Measurements from ENCODE around the gene PROB1. TPM values are rescaled to one million over a fixed set of nuclear protein-coding genes. Genes with fewer than 3 reads are reported as not detected.
"Not testable (repeated sequence)": the region's sequence is repeated elsewhere in the genome, so short reads cannot be mapped to it uniquely, and the experiment has no call there.

The PROB1 gene
- total RNA-seq, 1 donor from 2014 or later = 1.9 TPM

- H3K27me3 ChIP-seq = no peaks in the 10 kb centered on the region
- no peaks in the 10 kb centered on the region for H3K9me3 ChIP-seq
- no peak for DNase-seq
- ATAC-seq = no peak
- no peak overlapping the region for H3K4me3 ChIP-seq
- H3K27ac ChIP-seq = no peak overlapping the region
- intact Hi-C loops (cut with DNase I) = no loop called here
- no peaks in the 10 kb centered on the region for H3K36me3 ChIP-seq
- TF ChIP-seq CTCF (IDR thresholded peaks at IDR 0.05) = no peak
- H3K4me1 ChIP-seq = peaks cover under 1% of the 10 kb centered on the region
Observed at GRCh38 chr5:139410993-139411828, 16.3 kb upstream of the PROB1 start.

GRCh38 chr5:139410121-139410992 lies 15.5 kb upstream of the PROB1 start:
- ATAC-seq (no peak), DNase-seq (no peak)
- intact Hi-C loops (cut with DNase I) = no loop called here
- no peak for TF ChIP-seq CTCF (IDR thresholded peaks at IDR 0.05)
- H3K27me3 ChIP-seq = no peaks in the 10 kb centered on the region
- H3K27ac ChIP-seq = no peak overlapping the region
- H3K9me3 ChIP-seq = no peaks in the 10 kb centered on the region
- no peaks in the 10 kb centered on the region for H3K4me1 ChIP-seq
- H3K4me3 ChIP-seq = no peak overlapping the region
- H3K36me3 ChIP-seq = no peaks in the 10 kb centered on the region

GRCh38 chr5:139409116-139409515 lies 14.2 kb upstream of the PROB1 start:
- DNase-seq; H3K4me3 ChIP-seq; H3K27ac ChIP-seq; H3K36me3 ChIP-seq; ATAC-seq; H3K4me1 ChIP-seq; H3K27me3 ChIP-seq; intact Hi-C loops (cut with DNase I); H3K9me3 ChIP-seq: not testable (repeated sequence)

- Histone ChIP-seq H3K4me3 (no peak overlapping the region), H3K27me3 (no peaks in the 10 kb centered on the region), H3K27ac (no peak overlapping the region), H3K9me3 (no peaks in the 10 kb centered on the region), H3K36me3 (no peaks in the 10 kb centered on the region), H3K4me1 (peaks cover 6% of the 10 kb centered on the region)
- intact Hi-C loops (cut with DNase I) = no loop called here
- no peak for TF ChIP-seq CTCF (IDR thresholded peaks at IDR 0.05)
- DNase-seq = no peak
- ATAC-seq = no peak
Observed at GRCh38 chr5:139408191-139408590, 13.3 kb upstream of the PROB1 start.

GRCh38 chr5:139407517-139407916 lies 12.6 kb upstream of the PROB1 start:
- H3K9me3 ChIP-seq = no peaks in the 10 kb centered on the region
- no peak overlapping the region for H3K4me3 ChIP-seq
- H3K36me3 ChIP-seq = no peaks in the 10 kb centered on the region
- no peaks in the 10 kb centered on the region for H3K27me3 ChIP-seq
- H3K4me1 ChIP-seq = peaks cover 6% of the 10 kb centered on the region
- TF ChIP-seq CTCF (IDR thresholded peaks at IDR 0.05) = no peak
- intact Hi-C loops (cut with DNase I) = no loop called here
- ATAC-seq (no peak), DNase-seq (no peak)
- H3K27ac ChIP-seq = no peak overlapping the region

- H3K4me1 ChIP-seq = peaks cover 6% of the 10 kb centered on the region
- H3K27ac ChIP-seq = no peak overlapping the region
- H3K36me3 ChIP-seq = no peaks in the 10 kb centered on the region
- no peaks in the 10 kb centered on the region for H3K9me3 ChIP-seq
- intact Hi-C loops (cut with DNase I) = no loop called here
- H3K27me3 ChIP-seq = no peaks in the 10 kb centered on the region
- no peak for TF ChIP-seq CTCF (IDR thresholded peaks at IDR 0.05)
- H3K4me3 ChIP-seq = no peak overlapping the region
- no peak for DNase-seq
- ATAC-seq = no peak
Observed at GRCh38 chr5:139406963-139407362, 12.1 kb upstream of the PROB1 start.
